BLaER1 (cell line): ENCODE measurements around the gene LHX3.
A peak's percentile ranks its signal among the peaks of the same experiment; 100 is the strongest.

Experiments
- H3K27ac ChIP-seq: shearing (Covaris generic); formaldehyde crosslinking; 2 replicates; pipeline ENCODE4 v1.8.1; 2022
- H3K27me3 ChIP-seq: shearing (Covaris generic); formaldehyde crosslinking; 2 replicates; pipeline ENCODE4 v1.8.1; 2022
- H3K36me3 ChIP-seq: shearing (Covaris generic); formaldehyde crosslinking; 2 replicates; pipeline ENCODE4 v1.8.1; 2022
- H3K4me1 ChIP-seq: shearing (Covaris generic); formaldehyde crosslinking; 2 replicates; pipeline ENCODE4 v1.8.1; 2022
- H3K4me2 ChIP-seq: shearing (Covaris generic); formaldehyde crosslinking; 2 replicates; pipeline ENCODE4 v1.8.1; 2022
- H3K4me3 ChIP-seq: shearing (Covaris generic); formaldehyde crosslinking; 2 replicates; pipeline ENCODE4 v1.8.1; 2022
- H3K9ac ChIP-seq: shearing (Covaris generic); formaldehyde crosslinking; 2 replicates; pipeline ENCODE4 v1.8.1; 2022
- H3K9me3 ChIP-seq: shearing (Covaris generic); formaldehyde crosslinking; 2 replicates; pipeline ENCODE4 v1.8.1; 2022
- H4K20me1 ChIP-seq: shearing (Covaris generic); formaldehyde crosslinking; 2 replicates; pipeline ENCODE4 v1.8.1; 2022
- Cebpa-rat ChIP-seq: shearing (Covaris generic); IDR thresholded peaks from 2 replicates; pipeline ENCODE4 v1.8.1; 2022

The LHX3 gene

DNA sequence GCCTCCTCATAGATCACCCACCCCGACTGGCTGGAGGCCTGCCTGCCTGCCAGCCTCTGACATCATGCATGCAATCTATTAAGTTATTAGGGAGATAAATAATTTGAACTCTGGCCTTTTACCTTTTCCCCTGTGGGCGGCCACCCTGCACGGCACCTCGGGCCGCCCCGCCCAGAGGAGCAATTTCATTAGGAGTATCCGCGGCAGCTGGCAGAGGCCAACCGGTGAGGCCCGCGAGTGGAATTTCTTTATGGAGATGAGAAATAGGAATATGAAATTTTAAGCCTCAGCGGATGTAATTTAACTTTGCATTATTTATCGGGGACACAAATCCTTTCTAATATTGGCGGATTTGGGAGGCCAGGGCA is 22.5 kb downstream of the LHX3 start:
- Histone ChIP-seq H3K27ac (no peak overlapping the region), H3K4me3 (no peak overlapping the region), H3K4me1 (peaks cover 17% of the 10 kb centered on the region), H3K9ac (no peak overlapping the region), H3K36me3 (no peaks in the 10 kb centered on the region), H3K27me3 (peaks cover 33% of the 10 kb centered on the region; the same call in 1 of the 2 replicates), H3K4me2 (no peak overlapping the region), H4K20me1 (no peaks in the 10 kb centered on the region), H3K9me3 (no peaks in the 10 kb centered on the region)
- no peak for TF ChIP-seq Cebpa-rat

DNA sequence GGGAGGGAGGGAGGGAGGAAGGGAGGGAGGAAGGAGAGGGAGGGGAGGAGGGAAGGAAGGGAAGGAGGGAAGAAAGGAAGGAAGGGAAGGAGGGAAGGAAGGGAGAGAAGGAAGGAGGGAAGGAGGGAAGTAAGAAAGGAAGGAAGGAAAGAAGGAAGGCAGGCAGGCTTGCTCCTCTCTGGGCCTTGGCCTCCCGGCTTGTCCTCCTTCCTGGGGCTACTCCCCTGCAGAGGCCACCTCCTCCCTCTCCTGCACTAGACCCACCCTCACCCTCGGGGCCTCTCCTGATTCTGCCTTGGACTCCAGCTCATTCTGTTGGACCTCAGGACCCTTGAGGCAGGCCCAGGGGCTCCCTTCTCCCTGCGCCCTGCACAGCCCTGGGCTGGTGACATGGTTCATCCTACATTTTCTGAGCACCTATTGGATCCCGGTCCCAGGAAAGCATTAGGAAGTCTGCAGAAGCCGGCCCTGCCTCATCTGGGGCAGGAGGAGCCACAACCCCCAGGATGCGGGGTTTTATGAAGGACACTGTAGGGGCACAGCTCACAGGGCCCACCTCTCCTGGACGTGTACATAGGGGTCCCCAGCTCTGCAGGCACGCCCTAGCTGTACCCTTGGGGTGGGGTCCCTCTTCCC is 23.0 kb downstream of the LHX3 start:
- Histone ChIP-seq H3K27me3 (peaks cover 28% of the 10 kb centered on the region; the same call in 1 of the 2 replicates), H3K36me3 (no peaks in the 10 kb centered on the region), H3K9me3 (no peaks in the 10 kb centered on the region), H3K9ac (no peak overlapping the region), H4K20me1 (no peaks in the 10 kb centered on the region), H3K4me1 (peaks cover 12% of the 10 kb centered on the region; the same call in 1 of the 2 replicates), H3K27ac (no peak overlapping the region), H3K4me2 (no peak overlapping the region), H3K4me3 (no peak overlapping the region)
- TF ChIP-seq Cebpa-rat, result no peak

DNA sequence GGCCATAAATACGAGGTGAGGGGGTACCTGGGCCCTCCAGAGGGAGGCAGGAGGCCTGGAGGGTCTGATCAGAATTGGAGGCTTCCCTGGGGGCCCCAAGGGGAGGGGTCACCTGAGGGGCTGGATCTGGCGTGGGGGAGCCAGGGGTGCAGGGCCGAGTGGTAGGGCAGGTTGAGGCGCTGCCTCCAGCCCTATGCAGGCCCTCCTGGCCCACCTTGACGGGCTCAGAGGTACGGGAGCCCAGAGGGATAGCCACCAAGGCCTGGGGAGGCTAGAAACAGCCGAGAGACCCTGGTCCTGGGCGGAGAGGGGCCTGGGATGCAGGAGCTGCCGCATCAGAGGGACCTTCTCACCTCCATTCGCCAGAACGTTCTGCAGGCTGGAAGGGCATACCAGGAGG is 24.3 kb downstream of the LHX3 start:
- Histone ChIP-seq H3K4me1 (peaks cover 2% of the 10 kb centered on the region; the same call in 1 of the 2 replicates), H3K9ac (no peak overlapping the region), H3K9me3 (no peaks in the 10 kb centered on the region), H3K27me3 (peaks cover 20% of the 10 kb centered on the region; the same call in 1 of the 2 replicates), H3K4me2 (no peak overlapping the region), H3K36me3 (no peaks in the 10 kb centered on the region), H3K27ac (no peak overlapping the region), H4K20me1 (no peaks in the 10 kb centered on the region), H3K4me3 (no peak overlapping the region)
- no peak for TF ChIP-seq Cebpa-rat

- Histone ChIP-seq H3K9me3 (no peaks in the 10 kb centered on the region), H3K36me3 (no peaks in the 10 kb centered on the region), H3K27me3 (0 out of 2 replicates have a peak, but pooled peaks cover 12% of the 10 kb centered on the region), H3K4me2 (no peak overlapping the region), H3K27ac (no peak overlapping the region), H4K20me1 (no peaks in the 10 kb centered on the region), H3K4me1 (no peaks in the 10 kb centered on the region; the same call in 1 of the 2 replicates), H3K9ac (no peak overlapping the region), H3K4me3 (no peak overlapping the region)
- no peak for TF ChIP-seq Cebpa-rat
These were observed 25.2 kb downstream of the LHX3 start for GRCh38 chr9:136179761-136180160.

- Histone ChIP-seq H3K9me3 (no peaks in the 10 kb centered on the region), H3K9ac (0 out of 2 replicates have a peak overlapping the region, but pooled peaks have one; percentile 24), H3K4me2 (no peak overlapping the region), H3K27ac (no peak overlapping the region), H3K4me3 (no peak overlapping the region), H3K4me1 (no peaks in the 10 kb centered on the region; the same call in 1 of the 2 replicates), H4K20me1 (no peaks in the 10 kb centered on the region), H3K27me3 (0 out of 2 replicates have a peak, but pooled peaks cover 11% of the 10 kb centered on the region), H3K36me3 (no peaks in the 10 kb centered on the region)
- no peak for TF ChIP-seq Cebpa-rat
These were observed 25.8 kb downstream of the LHX3 start for GRCh38 chr9:136179101-136179616.

GRCh38 chr9:136178773-136179075 is 26.2 kb downstream of the LHX3 start:
- Histone ChIP-seq H3K27me3 (0 out of 2 replicates have a peak, but pooled peaks cover 11% of the 10 kb centered on the region), H3K4me1 (peaks cover 2% of the 10 kb centered on the region), H3K36me3 (no peaks in the 10 kb centered on the region), H3K9me3 (no peaks in the 10 kb centered on the region), H3K27ac (no peak overlapping the region), H4K20me1 (no peaks in the 10 kb centered on the region), H3K4me2 (no peak overlapping the region), H3K9ac (0 out of 2 replicates have a peak overlapping the region, but pooled peaks have one; percentile 24), H3K4me3 (no peak overlapping the region)
- TF ChIP-seq Cebpa-rat, result no peak

DNA sequence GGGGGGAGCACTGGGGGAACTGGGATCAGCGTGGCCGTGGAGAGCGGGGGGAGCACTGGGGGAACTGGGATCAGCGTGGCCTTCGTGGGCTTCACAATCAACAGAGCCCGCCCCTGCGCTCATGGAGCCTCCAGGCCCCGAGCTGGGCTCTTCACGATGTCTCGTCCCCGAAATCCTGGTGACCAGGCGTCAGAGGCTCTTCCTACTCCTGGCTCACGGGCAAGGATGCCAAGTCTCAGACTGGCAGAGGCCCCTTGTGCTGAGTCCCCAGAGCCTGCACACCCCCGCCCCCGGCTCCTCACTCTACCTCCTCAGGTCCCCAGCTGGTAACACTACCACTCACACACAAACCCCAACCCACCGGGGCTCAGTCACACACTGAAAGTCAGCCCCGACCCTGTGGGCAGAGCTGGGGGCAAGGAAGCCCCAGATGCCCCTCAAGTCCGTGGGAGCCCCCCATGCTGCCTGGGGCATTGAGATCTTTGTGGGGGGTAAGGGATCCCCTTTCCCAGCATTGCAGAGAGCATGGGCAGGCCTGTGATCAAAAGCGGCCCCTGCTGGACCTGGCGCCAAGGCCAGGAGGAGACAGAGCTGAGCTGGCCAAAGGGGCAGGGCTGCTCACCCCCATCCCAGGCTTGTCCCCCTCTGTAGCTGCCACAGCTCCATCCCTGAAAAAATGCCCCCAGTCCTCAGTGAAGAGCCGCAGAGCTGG is 26.7 kb downstream of the LHX3 start:
- peaks cover 7% of the 10 kb centered on the region for H3K4me1 ChIP-seq
- no peaks in the 10 kb centered on the region for H3K9me3 ChIP-seq
- H4K20me1 ChIP-seq, result no peaks in the 10 kb centered on the region
- no peak overlapping the region for H3K9ac ChIP-seq
- H3K27ac ChIP-seq, result no peak overlapping the region
- TF ChIP-seq Cebpa-rat, result no peak
- 0 out of 2 replicates have a peak, but pooled peaks cover 11% of the 10 kb centered on the region for H3K27me3 ChIP-seq
- H3K4me3 ChIP-seq, result no peak overlapping the region
- H3K4me2 ChIP-seq, result no peak overlapping the region
- no peaks in the 10 kb centered on the region for H3K36me3 ChIP-seq

GRCh38 chr9:136177224-136177623 is 27.7 kb downstream of the LHX3 start:
- no peak for TF ChIP-seq Cebpa-rat
- no peak overlapping the region for H3K4me3 ChIP-seq
- no peaks in the 10 kb centered on the region for H4K20me1 ChIP-seq
- peaks cover 11% of the 10 kb centered on the region for H3K4me1 ChIP-seq
- H3K27ac ChIP-seq, result no peak overlapping the region
- H3K27me3 ChIP-seq, result 0 out of 2 replicates have a peak, but pooled peaks cover 11% of the 10 kb centered on the region
- H3K36me3 ChIP-seq, result no peaks in the 10 kb centered on the region
- no peaks in the 10 kb centered on the region for H3K9me3 ChIP-seq
- no peak overlapping the region for H3K9ac ChIP-seq
- no peak overlapping the region for H3K4me2 ChIP-seq

GRCh38 chr9:136175616-136176197 is 29.2 kb downstream of the LHX3 start:
- Histone ChIP-seq H3K4me2 (no peak overlapping the region), H3K4me3 (no peak overlapping the region), H3K36me3 (no peaks in the 10 kb centered on the region), H3K27me3 (0 out of 2 replicates have a peak, but pooled peaks cover 11% of the 10 kb centered on the region), H3K4me1 (peaks cover 13% of the 10 kb centered on the region), H3K9me3 (no peaks in the 10 kb centered on the region), H3K27ac (no peak overlapping the region), H4K20me1 (no peaks in the 10 kb centered on the region), H3K9ac (no peak overlapping the region)
- no peak for TF ChIP-seq Cebpa-rat
